ENCODE measurements around the gene RAET1G. TPM values are rescaled to one million over a fixed set of nuclear protein-coding genes. Genes with fewer than 3 reads are reported as not detected.

RAET1G gene
- polyA plus RNA-seq, 2 of the 4 experiments (the other 2 are of a cell fraction), result 10.1 to 24.4 TPM

DNA sequence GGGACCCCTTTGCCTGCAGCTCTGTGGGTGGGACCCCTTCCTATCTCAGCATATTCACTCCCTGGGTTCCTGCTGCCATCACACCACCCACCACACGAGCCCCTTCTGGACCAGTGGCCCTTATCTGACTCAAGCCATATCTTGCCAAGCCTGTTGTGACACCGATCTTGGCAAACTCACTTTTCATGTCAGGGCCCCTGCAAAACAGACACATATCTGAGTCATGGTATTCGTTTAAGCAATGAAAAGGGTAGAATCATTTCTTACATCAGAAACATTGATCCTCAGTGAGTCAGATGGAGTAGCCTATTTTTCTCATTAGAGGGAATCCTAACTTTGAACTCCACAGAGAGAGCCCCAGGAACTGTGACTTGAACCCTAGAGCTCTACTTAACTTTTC is 35.6 kb downstream of the RAET1G start:
- FAIRE-seq, result no peak
- POLR2A ChIA-PET, result no interaction called here

DNA sequence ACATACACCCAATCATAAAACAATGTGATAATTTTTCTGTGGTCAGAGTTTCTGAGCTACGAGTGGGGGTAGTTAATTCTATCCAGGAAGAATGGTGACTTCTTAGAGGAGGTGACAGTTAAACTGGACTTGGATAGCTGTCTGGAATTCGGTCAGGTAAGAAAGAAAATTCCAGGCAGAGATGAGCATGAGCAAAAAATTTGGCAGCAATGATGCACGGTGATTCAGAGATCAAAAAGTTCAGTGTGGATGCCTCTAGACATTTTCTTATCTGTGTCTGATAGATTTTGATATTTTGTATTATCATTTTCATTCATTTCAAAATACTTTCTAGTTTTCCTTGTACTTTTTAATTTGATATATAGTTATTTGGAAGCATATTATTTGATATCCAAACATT is 37.0 kb downstream of the RAET1G start:
- WGBS (ENCODE audit: missing lambda C conversion rate), result 66% methylated on average over 3 of the region's 3 CpGs
- DNase-seq (ENCODE audit: low read depth in 1 of 2, low spot score in 1 of 2), result no peak

More for the DNA sequence above, 35.6 kb downstream of the RAET1G start:
- peak; percentile 79 for TF ChIP-seq JUNB (IDR thresholded peaks at IDR 0.05)
- TF ChIP-seq, protein P1, sequence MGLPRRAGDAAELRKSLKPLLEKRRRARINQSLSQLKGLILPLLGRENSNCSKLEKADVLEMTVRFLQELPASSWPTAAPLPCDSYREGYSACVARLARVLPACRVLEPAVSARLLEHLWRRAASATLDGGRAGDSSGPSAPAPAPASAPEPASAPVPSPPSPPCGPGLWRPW (IDR thresholded peaks at IDR 0.05), result 0 out of 2 replicates have a peak, but pooled peaks have one; percentile 21
- no peak for TF ChIP-seq HEYL (CRISPR knock-in tag; IDR thresholded peaks at IDR 0.05)
- TF ChIP-seq RARB (CRISPR knock-in tag; IDR thresholded peaks at IDR 0.05), result no peak
- TF ChIP-seq, protein P2, sequence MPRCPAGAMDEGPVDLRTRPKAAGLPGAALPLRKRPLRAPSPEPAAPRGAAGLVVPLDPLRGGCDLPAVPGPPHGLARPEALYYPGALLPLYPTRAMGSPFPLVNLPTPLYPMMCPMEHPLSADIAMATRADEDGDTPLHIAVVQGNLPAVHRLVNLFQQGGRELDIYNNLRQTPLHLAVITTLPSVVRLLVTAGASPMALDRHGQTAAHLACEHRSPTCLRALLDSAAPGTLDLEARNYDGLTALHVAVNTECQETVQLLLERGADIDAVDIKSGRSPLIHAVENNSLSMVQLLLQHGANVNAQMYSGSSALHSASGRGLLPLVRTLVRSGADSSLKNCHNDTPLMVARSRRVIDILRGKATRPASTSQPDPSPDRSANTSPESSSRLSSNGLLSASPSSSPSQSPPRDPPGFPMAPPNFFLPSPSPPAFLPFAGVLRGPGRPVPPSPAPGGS (IDR thresholded peaks at IDR 0.05), result 0 out of 3 replicates have a peak, but pooled peaks have one; percentile 23
- no peak for TF ChIP-seq KDM5A (IDR thresholded peaks at IDR 0.05)
- TF ChIP-seq JUN (IDR thresholded peaks at IDR 0.05), result peak in 1 of 2 experiments; percentile 28; a peak in 3 of 5 replicates
- TF ChIP-seq EP300 (IDR thresholded peaks at IDR 0.05), result peak; percentile 57 to 75; a peak in 2 of 5 replicates
- no peak for TF ChIP-seq ESRRA (IDR thresholded peaks at IDR 0.05; ENCODE audit: borderline replicate concordance, low read length)
- TF ChIP-seq CEBPB (IDR thresholded peaks at IDR 0.05), result peak; percentile 67 to 82; a peak in 3 of 4 replicates
- TF ChIP-seq FOSL2 (IDR thresholded peaks at IDR 0.05), result peak; percentile 72
- TF ChIP-seq FOSL2 (CRISPR knock-in tag; IDR thresholded peaks at IDR 0.05), result peak; percentile 87
- TF ChIP-seq PHF8 (IDR thresholded peaks at IDR 0.05; ENCODE audit: borderline replicate concordance, low read depth), result no peak
- peak; percentile 44; the same call in 1 of the 2 replicates for TF ChIP-seq GATA3 (IDR thresholded peaks at IDR 0.05; ENCODE audit: borderline replicate concordance)
- TF ChIP-seq CBX2 (IDR thresholded peaks at IDR 0.05; ENCODE audit: borderline replicate concordance, low read depth), result no peak
- ATAC-seq (peak; percentile 58 to 62; a peak in 5 of 6 replicates), DNase-seq (ENCODE audit: low read depth in 1 of 2, low spot score in 1 of 2) (peak in 1 of 2 experiments; percentile 71)
- WGBS (ENCODE audit: missing lambda C conversion rate), result 27% methylated on average over 3 of the region's 3 CpGs
- H3K27ac ChIP-seq, result peak overlapping the region; percentile 90 to 92
- no peaks in the 10 kb centered on the region for H3K9me3 ChIP-seq
- CTCF ChIA-PET, result interaction anchor here (0.6 to 2.4 kb wide), 4 partner anchors 21 to 53 kb away, joined by 3 to 9 read pairs (median 4); no protein-coding TSS in a partner anchor
- no peak overlapping the region for H3K4me3 ChIP-seq
- H3K4me2 ChIP-seq, result peak overlapping the region; percentile 74
- peaks cover 58% of the 10 kb centered on the region for H3K4me1 ChIP-seq

More for the DNA sequence above, 37.0 kb downstream of the RAET1G start:
- Histone ChIP-seq H3K4me3 (no peak overlapping the region), H3K4me2 (no peak overlapping the region), H3K4me1 (peaks cover 50% of the 10 kb centered on the region), H3K27ac (peak overlapping the region; percentile 76 to 92; a peak in 5 of 6 replicates), H3K9me3 (no peaks in the 10 kb centered on the region)
- POLR2A ChIA-PET, result interaction anchor here (1.4 kb wide), 1 partner anchor 22 kb away, joined by 3 read pairs; no protein-coding TSS in a partner anchor
- CTCF ChIA-PET, result interaction anchor here (0.6 to 2.4 kb wide), 6 partner anchors 9 to 1232 kb away, joined by 3 to 9 read pairs (median 4); no protein-coding TSS in a partner anchor
- no peak for FAIRE-seq
- TF ChIP-seq KDM5A (IDR thresholded peaks at IDR 0.05) (no peak), CHD2 (IDR thresholded peaks at IDR 0.05; ENCODE audit: low read length, partially characterized antibody) (no peak), CEBPB (IDR thresholded peaks at IDR 0.05) (no peak), TP53 (CRISPR knock-in tag; IDR thresholded peaks at IDR 0.05) (no peak), HOXB5 (CRISPR knock-in tag; IDR thresholded peaks at IDR 0.05) (no peak), TFCP2L1 (CRISPR knock-in tag; IDR thresholded peaks at IDR 0.05) (no peak), HOXB13 (CRISPR knock-in tag; IDR thresholded peaks at IDR 0.05; ENCODE audit: low read depth) (no peak), SREBF2 (IDR thresholded peaks at IDR 0.05) (no peak), ESRRA (IDR thresholded peaks at IDR 0.05; ENCODE audit: borderline replicate concordance, low read length) (no peak), HDAC2 (IDR thresholded peaks at IDR 0.05) (no peak), RCOR1 (IDR thresholded peaks at IDR 0.05; ENCODE audit: low read depth, low read length) (no peak), FOSB (CRISPR knock-in tag; IDR thresholded peaks at IDR 0.05) (no peak), RNF2 (IDR thresholded peaks at IDR 0.05; ENCODE audit: borderline replicate concordance, low read depth) (no peak), ZC3H11A (IDR thresholded peaks at IDR 0.05) (no peak), JUNB (IDR thresholded peaks at IDR 0.05) (no peak), MAZ (IDR thresholded peaks at IDR 0.05; ENCODE audit: borderline replicate concordance, low read depth, low read length) (no peak), FOSL2 (IDR thresholded peaks at IDR 0.05) (no peak), FOSL2 (CRISPR knock-in tag; IDR thresholded peaks at IDR 0.05) (no peak)
- TF ChIP-seq, protein P3, sequence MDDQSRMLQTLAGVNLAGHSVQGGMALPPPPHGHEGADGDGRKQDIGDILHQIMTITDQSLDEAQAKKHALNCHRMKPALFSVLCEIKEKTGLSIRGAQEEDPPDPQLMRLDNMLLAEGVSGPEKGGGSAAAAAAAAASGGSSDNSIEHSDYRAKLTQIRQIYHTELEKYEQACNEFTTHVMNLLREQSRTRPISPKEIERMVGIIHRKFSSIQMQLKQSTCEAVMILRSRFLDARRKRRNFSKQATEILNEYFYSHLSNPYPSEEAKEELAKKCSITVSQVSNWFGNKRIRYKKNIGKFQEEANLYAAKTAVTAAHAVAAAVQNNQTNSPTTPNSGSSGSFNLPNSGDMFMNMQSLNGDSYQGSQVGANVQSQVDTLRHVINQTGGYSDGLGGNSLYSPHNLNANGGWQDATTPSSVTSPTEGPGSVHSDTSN (IDR thresholded peaks at IDR 0.05), result no peak
- ATAC-seq, result no peak
